K562 (cell line): Measurements from ENCODE around the gene MRGPRE. TPM values are rescaled to one million over a fixed set of nuclear protein-coding genes. Genes with fewer than 3 reads are reported as not detected.

ENCODE experiments used
- CBFB ChIP-seq: sonication (generic); formaldehyde crosslinking; IDR thresholded peaks from 2 replicates; pipeline ENCODE4 v1.4.0; 2020; ENCODE audit warnings: mild to moderate bottlenecking, missing genetic modification reagents
- ERF ChIP-seq: fragments of 450-650 bp; formaldehyde crosslinking; IDR thresholded peaks from 2 replicates; pipeline ENCODE4 v1.4.0; 2020; ENCODE audit warnings: mild to moderate bottlenecking, mixed read lengths
- JUN ChIP-seq, 2 experiments: sonication (generic) in 1 of 2; formaldehyde crosslinking in 1 of 2; IDR thresholded peaks; 2 replicates each; pipeline versions ENCODE4 v1.6.1 to v1.8.0; 2012 to 2022; ENCODE audit warnings: borderline replicate concordance in 2 of 2, mild to moderate bottlenecking in 2 of 2, improper control_type of control experiment in 1 of 2, low read depth in 1 of 2, low read length in 1 of 2, missing genetic modification reagents in 1 of 2
- RBM39 ChIP-seq: fragments of 200-400 bp; formaldehyde crosslinking; optimal IDR thresholded peaks from 2 replicates; pipeline ENCODE3; 2018; ENCODE audit warnings: low read depth, low read length
- SMAD4 ChIP-seq: fragments of 250-450 bp; sonication (Bioruptor Pico); conservative IDR thresholded peaks from 2 replicates; pipeline ENCODE4 v1.8.0; 2021; ENCODE audit warnings: inconsistent platforms, mild to moderate bottlenecking, moderate library complexity
- ZBED1 ChIP-seq: IDR thresholded peaks from 2 replicates; pipeline ENCODE4 v1.6.1; 2014
- polyA plus RNA-seq, 8 experiments: library from polyadenylated mRNA; depleted of rRNA in 4 of 8; stranded (reverse) in 5 of 8; unstranded in 3 of 8; fragments of >200 nt; fragmentation: Nextera tagmentation in 2 of 8; fragmentation: Illumina TruSeq in 1 of 8; extraction: Ambion mirVana in 2 of 8; extraction: Trizol in 1 of 8; gene quantifications; 2 replicates each; pipeline versions ENCODE4 v1.2.1 to v1.2.3, GENCODE V29; 2011 to 2014; ENCODE audit warnings: inconsistent platforms in 1 of 8, missing spikeins in 1 of 8
- total RNA-seq, 7 experiments: library from RNA; depleted of rRNA in 6 of 7; stranded (reverse); fragments of >200 nt in 6 of 7; fragmentation: Illumina TruSeq in 2 of 7; extraction: Trizol in 2 of 7; gene quantifications; 2 replicates each; pipeline versions ENCODE4 v1.2.1 to v1.2.3, GENCODE V29; 2011 to 2021; ENCODE audit warnings: low replicate concordance in 1 of 7
- TF ChIP-seq, protein P1 (sequence below): fragments of 250-450 bp; sonication (Bioruptor Pico); IDR thresholded peaks from 2 replicates; pipeline ENCODE4 v1.4.0; 2020

Gene MRGPRE
- total and polyA plus RNA-seq, 9 of the 15 experiments (the other 6 are each of a cell fraction or from before 2014, with no cell fraction given): not detected

DNA sequence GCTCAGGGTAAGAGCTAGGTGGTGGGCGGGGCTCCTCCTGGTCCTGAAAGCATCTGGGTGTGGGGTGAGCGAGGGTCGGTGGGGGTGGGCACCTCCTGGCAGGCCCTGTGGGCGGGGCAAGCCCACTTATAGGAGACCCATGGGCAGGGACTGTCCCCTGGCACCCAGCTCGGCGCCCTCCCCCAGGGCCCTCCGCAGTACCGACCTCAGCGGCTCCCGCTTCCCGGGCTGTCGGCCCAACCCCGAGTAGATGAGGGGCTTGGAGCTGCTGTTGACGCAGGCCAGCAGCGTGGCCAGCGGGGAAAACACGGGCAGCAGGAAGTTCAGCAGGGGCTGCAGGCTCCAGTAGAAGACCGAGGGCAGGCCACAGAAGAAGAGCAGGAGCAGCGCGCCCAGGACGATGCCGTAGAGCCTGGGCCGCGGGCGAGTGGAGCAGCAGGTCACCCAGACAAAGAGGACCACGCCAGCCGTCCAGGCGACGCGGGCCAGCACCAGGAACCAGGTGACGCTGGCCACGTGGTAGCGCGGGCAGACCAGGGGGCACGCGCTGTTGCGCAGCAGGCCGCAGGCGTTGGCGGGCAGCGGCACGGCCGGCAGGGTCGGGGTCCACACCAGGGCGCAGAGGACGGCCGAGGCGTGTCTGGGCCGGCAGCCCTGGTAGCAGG, 14.3 kb downstream of the MRGPRE start (continued):
- TF ChIP-seq, protein P1, sequence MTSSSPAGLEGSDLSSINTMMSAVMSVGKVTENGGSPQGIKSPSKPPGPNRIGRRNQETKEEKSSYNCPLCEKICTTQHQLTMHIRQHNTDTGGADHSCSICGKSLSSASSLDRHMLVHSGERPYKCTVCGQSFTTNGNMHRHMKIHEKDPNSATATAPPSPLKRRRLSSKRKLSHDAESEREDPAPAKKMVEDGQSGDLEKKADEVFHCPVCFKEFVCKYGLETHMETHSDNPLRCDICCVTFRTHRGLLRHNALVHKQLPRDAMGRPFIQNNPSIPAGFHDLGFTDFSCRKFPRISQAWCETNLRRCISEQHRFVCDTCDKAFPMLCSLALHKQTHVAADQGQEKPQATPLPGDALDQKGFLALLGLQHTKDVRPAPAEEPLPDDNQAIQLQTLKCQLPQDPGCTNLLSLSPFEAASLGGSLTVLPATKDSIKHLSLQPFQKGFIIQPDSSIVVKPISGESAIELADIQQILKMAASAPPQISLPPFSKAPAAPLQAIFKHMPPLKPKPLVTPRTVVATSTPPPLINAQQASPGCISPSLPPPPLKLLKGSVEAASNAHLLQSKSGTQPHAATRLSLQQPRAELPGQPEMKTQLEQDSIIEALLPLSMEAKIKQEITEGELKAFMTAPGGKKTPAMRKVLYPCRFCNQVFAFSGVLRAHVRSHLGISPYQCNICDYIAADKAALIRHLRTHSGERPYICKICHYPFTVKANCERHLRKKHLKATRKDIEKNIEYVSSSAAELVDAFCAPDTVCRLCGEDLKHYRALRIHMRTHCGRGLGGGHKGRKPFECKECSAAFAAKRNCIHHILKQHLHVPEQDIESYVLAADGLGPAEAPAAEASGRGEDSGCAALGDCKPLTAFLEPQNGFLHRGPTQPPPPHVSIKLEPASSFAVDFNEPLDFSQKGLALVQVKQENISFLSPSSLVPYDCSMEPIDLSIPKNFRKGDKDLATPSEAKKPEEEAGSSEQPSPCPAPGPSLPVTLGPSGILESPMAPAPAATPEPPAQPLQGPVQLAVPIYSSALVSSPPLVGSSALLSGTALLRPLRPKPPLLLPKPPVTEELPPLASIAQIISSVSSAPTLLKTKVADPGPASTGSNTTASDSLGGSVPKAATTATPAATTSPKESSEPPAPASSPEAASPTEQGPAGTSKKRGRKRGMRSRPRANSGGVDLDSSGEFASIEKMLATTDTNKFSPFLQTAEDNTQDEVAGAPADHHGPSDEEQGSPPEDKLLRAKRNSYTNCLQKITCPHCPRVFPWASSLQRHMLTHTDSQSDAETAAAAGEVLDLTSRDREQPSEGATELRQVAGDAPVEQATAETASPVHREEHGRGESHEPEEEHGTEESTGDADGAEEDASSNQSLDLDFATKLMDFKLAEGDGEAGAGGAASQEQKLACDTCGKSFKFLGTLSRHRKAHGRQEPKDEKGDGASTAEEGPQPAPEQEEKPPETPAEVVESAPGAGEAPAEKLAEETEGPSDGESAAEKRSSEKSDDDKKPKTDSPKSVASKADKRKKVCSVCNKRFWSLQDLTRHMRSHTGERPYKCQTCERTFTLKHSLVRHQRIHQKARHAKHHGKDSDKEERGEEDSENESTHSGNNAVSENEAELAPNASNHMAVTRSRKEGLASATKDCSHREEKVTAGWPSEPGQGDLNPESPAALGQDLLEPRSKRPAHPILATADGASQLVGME (CRISPR knock-in tag): no peak
- TF ChIP-seq CBFB (CRISPR knock-in tag) (no peak), RBM39 (no peak), JUN (IDR thresholded peaks at IDR 0.05; ENCODE audit: borderline replicate concordance, low read depth, low read length) (no peak), JUN (CRISPR knock-in tag; IDR thresholded peaks at IDR 0.05; ENCODE audit: borderline replicate concordance) (no peak), SMAD4 (no peak), ZBED1 (no peak), ERF (CRISPR knock-in tag) (no peak)
